Glutamatergic neuron (in vitro differentiated cells): ENCODE measurements around the gene VPS39. TPM values are rescaled to one million over a fixed set of nuclear protein-coding genes. Genes with fewer than 3 reads are reported as not detected.

ENCODE experiments used
- DNase-seq: peaks from one replicate; pipeline ENCODE4 v3.0.0; 2022
- H3K27ac Mint-ChIP-seq: one replicate; pipeline ENCODE4 v1.8.0; 2020; ENCODE audit warnings: mild to moderate bottlenecking, mixed read lengths, inconsistent platforms; ENCODE audit not compliant: unreplicated experiment
- H3K27me3 Mint-ChIP-seq: one replicate; pipeline ENCODE4 v1.8.0; 2020; ENCODE audit warnings: mild to moderate bottlenecking, moderate library complexity, mixed read lengths, inconsistent platforms; ENCODE audit not compliant: unreplicated experiment
- H3K36me3 Mint-ChIP-seq: one replicate; pipeline ENCODE4 v1.8.0; 2020; ENCODE audit warnings: mild to moderate bottlenecking, mixed read lengths, inconsistent platforms; ENCODE audit not compliant: unreplicated experiment
- H3K4me1 Mint-ChIP-seq: one replicate; pipeline ENCODE4 v1.8.0; 2020; ENCODE audit warnings: mild to moderate bottlenecking, low read depth, mixed read lengths, inconsistent platforms; ENCODE audit not compliant: unreplicated experiment
- H3K4me3 Mint-ChIP-seq: one replicate; pipeline ENCODE4 v1.8.0; 2020; ENCODE audit warnings: mild to moderate bottlenecking, mixed read lengths, inconsistent platforms; ENCODE audit not compliant: unreplicated experiment
- H3K9me3 Mint-ChIP-seq: one replicate; pipeline ENCODE4 v1.8.0; 2020; ENCODE audit warnings: mild to moderate bottlenecking, moderate library complexity, mixed read lengths, inconsistent platforms; ENCODE audit not compliant: unreplicated experiment
- CTCF ChIP-seq: fragments of 200-600 bp; sonication (generic); IDR thresholded peaks from one replicate; pipeline ENCODE4 v1.5.0; 2021; ENCODE audit not compliant: partially characterized antibody, unreplicated experiment
- long read RNA-seq: library from polyadenylated mRNA; unstranded; transcript quantifications from one replicate; pipeline ENCODE4 v2.0.0, GENCODE V29; 2020; ENCODE audit not compliant: unreplicated experiment
- total RNA-seq: library from RNA; stranded (reverse); fragmentation: NEBNext Ultra II Directional; extraction: Animal tissue kit (Norgen Biotek cat#: 25700); gene quantifications from one replicate; pipeline ENCODE4 v1.2.1, GENCODE V29; 2021; ENCODE audit not compliant: unreplicated experiment

The VPS39 gene
- total RNA-seq = 94.4 TPM
- long read RNA-seq, full-length matches to known transcripts = 7 of 13 reads
- long read RNA-seq, partial matches to known transcripts = 3 of 13 reads
- long read RNA-seq, other reads (novel, unspliced or antisense) = 3 of 13 reads

GRCh38 chr15:42207674-42208579 is at the start of gene VPS39:
Gene VPS39 (minus strand): TSS chr15:42208304. CDS start chr15:42208153, 151 bp downstream.
- H3K27ac Mint-ChIP-seq = peak within 1 kb of the TSS; percentile 93
- H3K36me3 Mint-ChIP-seq = no peaks in the 10 kb centered on the region
- TF ChIP-seq CTCF = no peak
- peaks cover 13% of the 10 kb centered on the region for H3K4me1 Mint-ChIP-seq
- peak within 1 kb of the TSS; percentile 97 for H3K4me3 Mint-ChIP-seq
- H3K9me3 Mint-ChIP-seq = peaks cover 5% of the 10 kb centered on the region
- DNase-seq = peak; percentile 88
- H3K27me3 Mint-ChIP-seq = peaks cover 3% of the 10 kb centered on the region

- Mint-ChIP-seq H3K9me3 (peaks cover 16% of the 10 kb centered on the region), H3K36me3 (peaks cover 55% of the 10 kb centered on the region), H3K4me1 (no peaks in the 10 kb centered on the region), H3K27ac (no peak overlapping the region), H3K27me3 (peaks cover 5% of the 10 kb centered on the region), H3K4me3 (no peak overlapping the region)
- TF ChIP-seq CTCF = no peak
- no peak for DNase-seq
These were observed 45.2 kb upstream of the VPS39 start for GRCh38 chr15:42253300-42253699.

GRCh38 chr15:42240823-42241222 is 32.7 kb upstream of the VPS39 start:
- no peak for TF ChIP-seq CTCF
- Mint-ChIP-seq H3K36me3 (no peaks in the 10 kb centered on the region), H3K27me3 (peaks cover 4% of the 10 kb centered on the region), H3K4me1 (no peaks in the 10 kb centered on the region), H3K4me3 (no peak overlapping the region), H3K27ac (no peak overlapping the region), H3K9me3 (no peaks in the 10 kb centered on the region)
- no peak for DNase-seq

- H3K9me3 Mint-ChIP-seq = no peaks in the 10 kb centered on the region
- no peak for DNase-seq
- H3K27me3 Mint-ChIP-seq = peaks cover 4% of the 10 kb centered on the region
- H3K27ac Mint-ChIP-seq = no peak overlapping the region
- no peak for TF ChIP-seq CTCF
- no peaks in the 10 kb centered on the region for H3K36me3 Mint-ChIP-seq
- H3K4me3 Mint-ChIP-seq = no peak overlapping the region
- H3K4me1 Mint-ChIP-seq = no peaks in the 10 kb centered on the region
These were observed 31.6 kb upstream of the VPS39 start for GRCh38 chr15:42239528-42240182.
